Measurements from ENCODE around the gene DNAH1. TPM values are rescaled to one million over a fixed set of nuclear protein-coding genes. Genes with fewer than 3 reads are reported as not detected.

DNAH1 gene
- total RNA-seq, 2 donors from 2014 or later = 50.3 to 58.5 TPM

GRCh38 chr3:52345521-52346109 lies 29.5 kb downstream of the DNAH1 start:
- Mint-ChIP-seq H3K27me3 (no peaks in the 10 kb centered on the region), H3K27ac (no peak overlapping the region), H3K4me3 (no peak overlapping the region), H3K36me3 (ENCODE audit: low read depth) (peaks cover 10% of the 10 kb centered on the region), H3K4me1 (peaks cover 11% of the 10 kb centered on the region)
- H3K9me3 ChIP-seq (ENCODE audit: control insufficient read depth, low read length, poor library complexity, severe bottlenecking) = no peaks in the 10 kb centered on the region
- DNase-seq (no peak), ATAC-seq (no peak)

- H3K4me1 Mint-ChIP-seq = peaks cover 10% of the 10 kb centered on the region
Measured at GRCh38 chr3:52346623-52347530, 30.8 kb downstream of the DNAH1 start.

GRCh38 chr3:52347716-52348635 lies 31.9 kb downstream of the DNAH1 start:
- ATAC-seq (no peak), DNase-seq (no peak)
- Mint-ChIP-seq H3K36me3 (ENCODE audit: low read depth) (peaks cover 8% of the 10 kb centered on the region), H3K4me1 (peaks cover 2% of the 10 kb centered on the region), H3K27me3 (no peaks in the 10 kb centered on the region), H3K4me3 (no peak overlapping the region), H3K27ac (peak overlapping the region; percentile 57)
- no peaks in the 10 kb centered on the region for H3K9me3 ChIP-seq (ENCODE audit: control insufficient read depth, low read length, poor library complexity, severe bottlenecking)

More at GRCh38 chr3:52346623-52347530, 30.8 kb downstream of the DNAH1 start:
- Mint-ChIP-seq H3K27ac (no peak overlapping the region), H3K36me3 (ENCODE audit: low read depth) (peaks cover 10% of the 10 kb centered on the region), H3K27me3 (no peaks in the 10 kb centered on the region), H3K4me3 (no peak overlapping the region)
- ATAC-seq (no peak), DNase-seq (no peak)
- H3K9me3 ChIP-seq (ENCODE audit: control insufficient read depth, low read length, poor library complexity, severe bottlenecking) = no peaks in the 10 kb centered on the region

- no peak for DNase-seq
- no peak for ATAC-seq
- H3K9me3 ChIP-seq (ENCODE audit: control insufficient read depth, low read length, poor library complexity, severe bottlenecking) = no peaks in the 10 kb centered on the region
- H3K27me3 Mint-ChIP-seq = no peaks in the 10 kb centered on the region
- peak overlapping the region; percentile 57 for H3K27ac Mint-ChIP-seq
- H3K36me3 Mint-ChIP-seq (ENCODE audit: low read depth) = peaks cover 8% of the 10 kb centered on the region
- peaks cover 2% of the 10 kb centered on the region for H3K4me1 Mint-ChIP-seq
- no peak overlapping the region for H3K4me3 Mint-ChIP-seq
Measured at GRCh38 chr3:52349131-52349530, 33.0 kb downstream of the DNAH1 start.

GRCh38 chr3:52349611-52350395 lies 33.7 kb downstream of the DNAH1 start:
- ATAC-seq (no peak), DNase-seq (no peak)
- peaks cover 2% of the 10 kb centered on the region for H3K4me1 Mint-ChIP-seq
- no peak overlapping the region for H3K4me3 Mint-ChIP-seq
- peaks cover 6% of the 10 kb centered on the region for H3K36me3 Mint-ChIP-seq (ENCODE audit: low read depth)
- H3K27ac Mint-ChIP-seq = peak overlapping the region; percentile 57
- H3K9me3 ChIP-seq (ENCODE audit: control insufficient read depth, low read length, poor library complexity, severe bottlenecking) = no peaks in the 10 kb centered on the region
- no peaks in the 10 kb centered on the region for H3K27me3 Mint-ChIP-seq

- DNase-seq = no peak
- peaks cover 6% of the 10 kb centered on the region for H3K36me3 Mint-ChIP-seq (ENCODE audit: low read depth)
- no peak overlapping the region for H3K27ac Mint-ChIP-seq
- H3K27me3 Mint-ChIP-seq = no peaks in the 10 kb centered on the region
- peaks cover 2% of the 10 kb centered on the region for H3K4me1 Mint-ChIP-seq
- H3K4me3 Mint-ChIP-seq = no peak overlapping the region
- H3K9me3 ChIP-seq (ENCODE audit: control insufficient read depth, low read length, poor library complexity, severe bottlenecking) = no peaks in the 10 kb centered on the region
- no peak for ATAC-seq
Measured at GRCh38 chr3:52350416-52350815, 34.3 kb downstream of the DNAH1 start.

- no peaks in the 10 kb centered on the region for H3K9me3 ChIP-seq (ENCODE audit: control insufficient read depth, low read length, poor library complexity, severe bottlenecking)
- no peak overlapping the region for H3K4me3 Mint-ChIP-seq
- no peaks in the 10 kb centered on the region for H3K27me3 Mint-ChIP-seq
- H3K36me3 Mint-ChIP-seq (ENCODE audit: low read depth) = peaks cover 4% of the 10 kb centered on the region
- peaks cover 4% of the 10 kb centered on the region for H3K4me1 Mint-ChIP-seq
- no peak for DNase-seq
- ATAC-seq = no peak
- H3K27ac Mint-ChIP-seq = no peak overlapping the region
Measured at GRCh38 chr3:52350981-52351761, 35.1 kb downstream of the DNAH1 start.

- Mint-ChIP-seq H3K4me1 (peaks cover 4% of the 10 kb centered on the region), H3K4me3 (no peak overlapping the region), H3K27me3 (no peaks in the 10 kb centered on the region), H3K27ac (no peak overlapping the region), H3K36me3 (ENCODE audit: low read depth) (peaks cover 4% of the 10 kb centered on the region)
- no peaks in the 10 kb centered on the region for H3K9me3 ChIP-seq (ENCODE audit: control insufficient read depth, low read length, poor library complexity, severe bottlenecking)
- no peak for ATAC-seq
- DNase-seq = no peak
Measured at GRCh38 chr3:52351762-52352368, 35.7 kb downstream of the DNAH1 start.

GRCh38 chr3:52352566-52352965 lies 36.4 kb downstream of the DNAH1 start:
- no peak for DNase-seq
- no peak for ATAC-seq
- Mint-ChIP-seq H3K36me3 (ENCODE audit: low read depth) (peaks cover 4% of the 10 kb centered on the region), H3K4me3 (no peak overlapping the region), H3K27me3 (no peaks in the 10 kb centered on the region), H3K4me1 (peaks cover 2% of the 10 kb centered on the region), H3K27ac (no peak overlapping the region)
- H3K9me3 ChIP-seq (ENCODE audit: control insufficient read depth, low read length, poor library complexity, severe bottlenecking) = no peaks in the 10 kb centered on the region

GRCh38 chr3:52353291-52353855 lies 37.3 kb downstream of the DNAH1 start:
- H3K27me3 Mint-ChIP-seq = no peaks in the 10 kb centered on the region

GRCh38 chr3:52354676-52355075 lies 38.6 kb downstream of the DNAH1 start:
- ATAC-seq = no peak
- peaks cover 2% of the 10 kb centered on the region for H3K4me1 Mint-ChIP-seq

More at GRCh38 chr3:52353291-52353855, 37.3 kb downstream of the DNAH1 start:
- DNase-seq = no peak
- Mint-ChIP-seq H3K4me1 (peaks cover 2% of the 10 kb centered on the region), H3K4me3 (no peak overlapping the region), H3K36me3 (ENCODE audit: low read depth) (peaks cover 2% of the 10 kb centered on the region), H3K27ac (no peak overlapping the region)
- ATAC-seq = no peak
- H3K9me3 ChIP-seq (ENCODE audit: control insufficient read depth, low read length, poor library complexity, severe bottlenecking) = no peaks in the 10 kb centered on the region

More at GRCh38 chr3:52354676-52355075, 38.6 kb downstream of the DNAH1 start:
- H3K36me3 Mint-ChIP-seq (ENCODE audit: low read depth) = peaks cover 2% of the 10 kb centered on the region
- H3K27me3 Mint-ChIP-seq = no peaks in the 10 kb centered on the region
- no peak for DNase-seq
- no peak overlapping the region for H3K4me3 Mint-ChIP-seq
- no peak overlapping the region for H3K27ac Mint-ChIP-seq
- no peaks in the 10 kb centered on the region for H3K9me3 ChIP-seq (ENCODE audit: control insufficient read depth, low read length, poor library complexity, severe bottlenecking)

All from T-helper 17 cell (primary cell).